Peyer's patch (tissue), 4 donors: ENCODE measurements around the gene PTGES.

Experiments
- CTCF ChIP-seq, 6 experiments: fragments of 450-650 bp in 4 of 6; fragments of 200-600 bp in 2 of 6; sonication (generic) in 1 of 6; IDR thresholded peaks; one replicate each; pipeline ENCODE4 v1.5.1; 2017 to 2019; ENCODE audit warnings: antibody characterized with exemption in 6 of 6, mild to moderate bottlenecking in 3 of 6, moderate library complexity in 1 of 6
- POLR2A ChIP-seq, 2 donors: fragments of 450-650 bp; IDR thresholded peaks; one replicate each; pipeline ENCODE4 v1.5.1; 2017; ENCODE audit warnings: antibody characterized with exemption in 2 of 2, mild to moderate bottlenecking in 2 of 2, moderate library complexity in 2 of 2

GRCh38 chr9:129798973-129799372, 46.1 kb upstream of the PTGES start:
- TF ChIP-seq POLR2A (IDR thresholded peaks at IDR 0.05) (no peak), CTCF (IDR thresholded peaks at IDR 0.05) (no peak)
